Body of pancreas (tissue), 4 donors: ENCODE results near the gene CD3D.

Experiments
- CTCF ChIP-seq, 7 experiments: fragments of 450-650 bp in 4 of 7; fragments of 200-600 bp in 3 of 7; sonication (generic) in 3 of 7; IDR thresholded peaks; one replicate each; pipeline ENCODE4 v1.5.1; 2016 to 2019; ENCODE audit warnings: antibody characterized with exemption in 7 of 7
- POLR2A ChIP-seq, 3 donors: fragments of 450-650 bp; IDR thresholded peaks; one replicate each; pipeline ENCODE4 v1.6.1; 2016; ENCODE audit warnings: antibody characterized with exemption in 3 of 3, mild to moderate bottlenecking in 2 of 3

- no peak for TF ChIP-seq CTCF (IDR thresholded peaks at IDR 0.05)
- TF ChIP-seq POLR2A (IDR thresholded peaks at IDR 0.05), result no peak
Observed at GRCh38 chr11:118306556-118306955, 35.9 kb downstream of the CD3D start.
